GM18873 (cell line): Measurements from ENCODE around the gene TMUB2.

Experiments
- ATAC-seq: cut with Tn5 transposase; IDR thresholded peaks from one replicate; pipeline ENCODE4 v1.9.1; 2021; ENCODE audit warnings: mild to moderate bottlenecking, moderate library complexity, moderate number of reproducible peaks; ENCODE audit not compliant: unreplicated experiment, low FRiP score

The TMUB2 gene

DNA sequence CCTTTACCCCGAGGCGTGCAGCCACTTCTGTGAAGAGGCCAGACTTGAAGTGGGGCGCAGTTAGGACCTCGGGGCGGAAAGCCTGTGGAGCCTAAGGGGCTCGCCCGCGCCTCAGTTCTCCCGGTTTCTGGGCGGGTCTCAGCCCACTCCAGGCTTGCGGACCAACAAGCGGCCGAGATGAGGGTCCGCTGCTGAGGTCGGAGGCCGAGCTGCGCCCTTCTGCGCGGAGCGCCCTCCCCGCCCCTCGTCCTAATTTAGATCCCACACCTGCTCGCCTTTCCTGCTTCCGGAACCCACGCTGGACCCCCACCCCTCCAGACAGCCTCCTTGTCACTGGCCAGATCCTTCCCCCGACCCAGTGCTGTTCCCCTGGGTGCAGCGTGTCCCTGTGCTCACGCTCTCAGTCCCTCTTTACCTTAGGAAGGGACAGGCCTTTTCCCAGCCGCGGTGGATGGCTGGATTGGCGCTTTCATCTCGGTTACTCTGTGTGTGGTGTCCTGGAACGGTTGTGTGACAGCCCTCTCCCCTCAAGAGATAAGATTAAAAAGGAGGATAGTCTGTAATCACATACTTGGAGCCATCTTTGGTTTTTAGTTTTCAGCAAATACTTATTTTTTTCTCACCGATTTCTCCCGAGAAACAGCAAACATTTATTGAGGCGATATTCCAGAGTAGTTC, 13.8 kb downstream of the TMUB2 start:
- no peak for ATAC-seq

DNA sequence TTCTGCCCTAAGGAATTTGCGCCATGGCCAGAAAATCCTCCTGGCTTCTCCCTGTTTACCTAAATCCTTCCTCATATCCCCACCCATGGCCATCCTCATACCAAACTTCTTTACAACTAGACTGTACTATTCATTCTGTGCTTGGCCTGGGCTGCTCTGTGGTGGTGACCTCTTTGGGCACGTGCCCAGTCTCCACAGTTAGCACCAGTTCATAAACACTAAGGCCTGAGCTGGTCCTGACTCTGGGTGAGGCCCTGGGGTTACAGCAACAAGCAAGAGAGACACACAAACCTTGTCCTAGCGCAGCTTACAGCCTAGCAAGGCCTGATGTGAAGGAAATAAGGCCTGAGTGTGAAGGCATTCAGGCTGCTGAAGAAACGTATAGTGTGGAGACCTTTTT, 16.0 kb downstream of the TMUB2 start:
- ATAC-seq, result no peak

DNA sequence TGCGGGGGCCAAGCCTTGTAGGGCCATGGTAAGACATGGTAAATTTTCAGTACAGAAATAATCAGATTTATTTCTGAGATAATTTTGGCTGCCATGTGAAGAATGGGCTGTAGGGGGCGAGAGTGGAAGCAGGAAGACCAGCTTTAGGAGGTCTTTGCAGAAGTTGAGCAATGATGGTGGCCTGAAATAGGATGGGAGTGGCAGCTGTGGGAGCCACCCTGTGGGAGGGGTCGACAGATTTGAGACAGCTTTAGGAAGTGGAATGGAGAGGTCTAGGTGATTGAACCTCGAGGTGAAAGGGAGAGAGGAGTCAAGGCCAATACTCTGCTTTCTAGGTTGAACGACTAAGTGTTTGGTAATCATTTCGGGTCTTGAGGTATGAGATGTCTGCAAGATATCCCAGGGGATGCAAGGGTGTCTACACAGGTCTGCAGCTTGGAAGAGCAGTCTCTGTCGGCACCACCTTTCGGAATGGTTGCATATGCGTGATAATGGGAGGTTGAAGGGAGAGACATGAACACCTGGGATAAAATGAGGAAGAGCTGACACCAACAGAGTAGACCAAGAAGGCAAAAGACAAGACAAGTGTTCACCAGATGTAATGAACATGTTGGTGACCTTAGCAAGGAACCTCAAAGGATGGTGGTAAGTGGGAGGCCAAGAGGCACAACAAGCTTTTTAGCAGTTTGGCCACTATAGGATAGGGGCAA, 17.1 kb downstream of the TMUB2 start:
- no peak for ATAC-seq

DNA sequence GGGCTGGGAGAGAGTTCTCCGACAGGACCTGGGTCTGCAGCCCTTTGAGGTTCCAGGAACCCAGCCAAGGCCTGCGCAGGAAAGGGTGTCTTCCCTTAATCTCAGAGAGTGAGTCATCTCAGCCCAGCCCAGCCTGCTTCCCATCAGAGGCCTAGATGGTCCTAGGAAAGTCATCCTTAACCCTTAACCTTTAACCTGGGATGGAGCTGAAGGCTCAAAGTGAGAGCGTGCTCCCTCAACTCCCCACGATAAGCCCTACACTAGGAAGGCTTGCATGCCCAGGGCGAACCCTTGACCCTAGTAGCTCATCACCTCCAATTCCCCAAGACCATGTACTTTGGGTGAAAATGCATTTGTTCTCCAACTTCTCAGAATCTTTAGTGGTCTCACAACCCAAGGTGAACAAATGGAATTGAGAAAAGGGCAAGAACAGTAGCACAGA, 17.7 kb downstream of the TMUB2 start:
- ATAC-seq, result no peak

DNA sequence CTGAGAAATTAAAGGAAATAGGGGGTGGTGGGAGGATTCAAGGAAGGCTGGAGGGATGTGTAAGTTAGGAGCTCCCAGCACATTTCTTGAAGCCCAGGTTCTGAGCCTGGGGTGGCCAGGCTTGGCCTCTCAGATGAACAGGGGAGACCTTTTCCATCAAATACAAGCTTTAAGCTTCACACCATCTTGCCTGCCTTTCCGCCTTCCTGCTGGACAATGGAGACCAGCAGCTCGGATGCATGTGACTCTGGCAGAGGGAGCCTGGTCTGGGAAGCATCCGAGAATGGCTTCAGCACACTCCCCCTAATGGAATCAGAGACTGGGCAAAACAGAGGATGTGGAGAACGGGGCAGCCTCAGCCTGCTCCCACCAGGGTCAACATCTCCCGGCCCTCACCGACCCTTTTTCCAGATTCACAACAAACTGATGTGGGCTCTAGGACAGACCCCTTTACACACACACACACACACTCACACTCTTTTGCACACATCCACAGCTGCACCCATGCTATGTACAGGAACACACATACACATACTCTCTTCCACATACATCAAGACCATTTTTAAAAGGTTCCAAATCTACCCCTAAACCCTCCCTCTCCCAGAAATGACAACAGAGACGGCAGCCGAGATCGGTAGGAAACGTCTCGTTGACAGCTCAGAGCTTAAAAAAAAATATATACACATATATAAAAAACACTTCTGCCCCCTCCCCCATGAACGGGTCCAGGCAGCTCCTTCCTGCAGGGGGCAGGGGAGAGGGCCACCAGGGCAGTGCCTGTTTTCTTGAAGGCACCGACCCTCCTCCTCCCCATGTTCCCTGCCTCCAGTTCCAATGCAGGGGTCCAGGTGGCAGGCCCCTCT, 19.4 kb downstream of the TMUB2 start:
- no peak for ATAC-seq

DNA sequence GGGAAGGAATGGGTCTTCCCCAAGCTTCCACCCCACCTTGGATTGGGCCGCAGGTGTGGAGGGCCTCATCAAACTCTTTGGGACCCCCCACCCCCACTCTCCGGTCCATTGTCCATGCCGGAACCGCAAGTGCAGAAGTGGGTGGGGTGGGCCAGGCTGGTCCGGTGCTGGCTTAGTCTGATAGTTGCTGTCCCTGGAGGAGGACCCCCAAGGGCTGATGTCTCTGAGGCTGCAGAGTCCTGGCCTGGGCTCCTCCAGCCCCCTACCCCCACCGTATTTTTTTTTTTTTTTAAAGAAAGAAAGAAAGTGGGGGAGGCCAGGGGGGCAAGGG, 20.0 kb downstream of the TMUB2 start:
- ATAC-seq, result no peak

DNA sequence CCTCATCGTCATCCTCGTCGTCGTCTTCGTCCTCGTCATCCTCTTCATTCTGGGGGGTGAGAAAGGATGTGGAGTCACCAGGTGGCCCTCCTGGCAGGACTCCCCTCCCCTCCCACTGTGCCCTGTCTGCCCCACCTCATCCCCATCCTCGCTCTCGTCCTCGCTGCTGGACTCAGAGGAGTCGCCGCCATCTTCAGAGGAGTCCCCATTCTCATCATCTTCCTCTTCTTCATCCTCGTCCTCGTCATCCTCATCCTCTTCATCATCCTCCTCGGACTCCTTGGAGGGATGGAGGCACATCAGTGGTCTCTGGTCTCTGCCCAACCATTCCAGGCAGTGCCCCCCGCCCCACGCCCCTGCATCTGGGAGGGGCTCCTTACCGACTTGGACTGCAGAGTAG, 20.5 kb downstream of the TMUB2 start:
- no peak for ATAC-seq

DNA sequence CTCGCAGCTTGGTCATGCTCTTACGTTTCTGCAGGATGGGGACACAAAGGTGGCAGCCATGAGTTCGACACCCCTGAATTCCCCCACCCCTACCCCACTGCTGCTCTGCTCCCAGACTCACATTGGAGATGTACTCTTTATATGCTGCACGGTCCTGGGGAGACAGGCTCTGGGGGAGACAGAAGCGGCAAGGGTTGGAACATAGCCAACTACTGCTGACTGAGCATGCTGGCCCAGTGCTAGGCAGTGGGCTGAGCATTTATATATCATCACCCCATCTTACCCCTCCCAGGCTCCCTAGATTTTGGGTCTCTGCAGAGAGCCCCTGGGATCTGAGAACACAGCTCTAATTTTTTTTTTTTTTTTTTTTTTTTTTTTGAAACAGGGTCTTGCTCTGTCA, 21.0 kb downstream of the TMUB2 start:
- no peak for ATAC-seq

DNA sequence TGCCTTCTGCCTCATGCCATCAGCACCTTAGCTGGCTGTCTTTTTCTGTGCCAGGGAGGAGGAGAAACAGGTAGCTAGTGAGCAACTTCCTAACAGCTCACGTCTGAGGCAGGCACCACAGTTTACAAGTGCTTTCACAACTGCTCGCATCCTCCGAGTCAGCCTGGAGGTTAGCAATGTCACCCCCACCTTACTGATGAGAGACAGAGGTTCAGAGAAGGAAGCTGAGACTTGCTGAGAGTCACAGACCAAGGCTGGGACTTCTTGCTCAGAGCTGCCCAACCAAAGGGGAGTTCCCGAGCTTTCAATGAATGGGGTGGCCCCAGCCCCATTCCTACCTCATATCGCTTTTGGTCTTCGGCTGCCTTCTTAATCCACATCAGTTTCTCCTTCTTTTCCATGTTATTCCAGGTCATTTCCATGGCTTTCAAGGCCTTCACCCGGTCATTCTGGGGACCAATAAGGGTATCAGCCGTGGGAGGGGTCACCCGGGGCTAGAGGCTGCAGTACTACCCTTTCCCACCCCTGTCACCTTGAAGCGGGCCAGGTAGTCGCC, 23.1 kb downstream of the TMUB2 start:
- ATAC-seq, result no peak

DNA sequence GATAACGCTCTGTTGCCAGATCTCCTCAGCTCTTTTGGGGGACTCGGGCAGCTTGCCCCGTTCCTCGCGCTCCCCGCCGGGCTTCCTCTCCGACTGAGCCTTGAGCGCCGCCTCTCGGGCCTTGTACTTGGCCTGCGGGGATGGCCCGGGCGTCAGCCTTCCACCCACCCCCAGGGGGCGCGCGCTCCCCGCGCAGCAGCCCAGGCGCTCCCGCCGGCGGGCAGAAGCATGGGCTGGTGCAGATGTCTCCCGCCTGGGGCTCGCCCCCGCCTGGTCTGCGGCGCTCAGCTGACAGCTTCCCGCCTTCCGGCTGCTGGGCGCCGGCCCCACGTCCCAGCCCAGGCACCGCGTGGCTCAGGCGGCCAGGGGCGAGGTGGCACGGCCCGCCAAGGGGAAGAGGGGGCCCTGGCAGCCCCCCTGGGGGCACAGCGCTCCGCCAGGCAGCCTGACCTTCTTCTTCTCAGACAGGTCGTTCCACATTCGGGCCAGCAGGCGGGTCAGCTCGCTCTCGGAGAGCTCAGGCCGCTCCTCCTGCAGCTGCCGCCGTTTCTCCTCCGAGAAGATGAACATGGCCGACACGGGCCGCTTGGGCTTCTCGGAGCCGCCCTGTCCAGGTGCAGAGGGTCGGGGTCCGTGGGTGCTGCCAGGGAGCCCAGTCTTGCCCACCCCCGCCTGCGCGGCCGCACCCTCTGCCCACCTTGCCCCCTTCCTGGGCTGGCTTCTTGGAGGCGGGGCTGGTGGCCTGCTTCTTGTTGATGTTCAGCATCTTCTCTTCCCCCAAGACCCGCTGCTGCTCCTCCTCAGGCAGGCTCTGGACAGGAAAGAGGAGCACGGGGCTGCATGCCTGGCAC, 23.8 kb downstream of the TMUB2 start:
- no peak for ATAC-seq

DNA sequence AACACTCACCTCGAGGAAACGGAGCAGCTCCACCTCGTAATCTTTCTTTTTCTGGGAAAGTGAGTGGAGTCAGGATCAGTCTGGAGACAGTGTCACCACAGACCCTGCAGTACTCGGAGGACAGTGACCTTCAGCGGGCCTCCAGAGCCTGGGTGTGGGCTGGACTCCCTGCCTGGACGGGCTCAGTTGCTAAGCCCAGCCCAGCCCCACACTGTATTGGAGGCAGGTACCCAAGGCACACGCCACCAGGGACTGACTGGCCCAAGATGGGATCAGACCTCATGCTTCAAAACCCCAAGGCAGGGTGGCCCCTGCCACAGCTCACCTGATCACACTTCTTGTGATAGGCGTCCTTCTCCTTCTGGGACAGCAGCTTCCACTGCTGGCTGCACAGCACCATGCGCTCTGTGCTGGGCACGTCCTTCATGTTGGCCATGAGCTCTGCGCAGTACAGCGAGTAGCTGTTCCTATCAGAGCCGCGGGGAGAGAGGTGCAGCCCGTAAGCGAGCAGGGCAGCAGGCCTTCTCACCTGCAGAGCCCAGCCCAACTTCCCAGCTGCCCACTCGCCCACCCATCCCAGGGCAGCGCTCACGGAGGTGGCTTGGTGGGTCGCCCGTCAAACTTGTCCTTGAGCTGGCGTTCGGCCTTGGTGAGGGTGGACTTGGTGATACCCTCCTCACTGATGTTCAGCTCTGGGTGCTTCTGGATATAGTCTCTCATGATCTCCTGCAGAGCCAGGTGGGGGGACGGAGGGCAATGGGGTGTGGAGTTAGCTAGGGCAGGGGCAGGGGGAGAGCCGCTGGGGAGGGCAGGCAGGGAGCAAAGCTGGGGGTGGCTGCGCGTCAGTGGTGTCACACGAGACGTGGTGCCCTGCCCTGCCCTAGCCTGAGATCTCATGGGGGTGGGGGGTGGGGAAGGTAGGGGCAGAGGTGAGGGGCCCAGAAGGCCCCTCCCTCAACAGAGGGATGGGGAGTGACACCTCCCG, 24.8 kb downstream of the TMUB2 start:
- no peak for ATAC-seq

DNA sequence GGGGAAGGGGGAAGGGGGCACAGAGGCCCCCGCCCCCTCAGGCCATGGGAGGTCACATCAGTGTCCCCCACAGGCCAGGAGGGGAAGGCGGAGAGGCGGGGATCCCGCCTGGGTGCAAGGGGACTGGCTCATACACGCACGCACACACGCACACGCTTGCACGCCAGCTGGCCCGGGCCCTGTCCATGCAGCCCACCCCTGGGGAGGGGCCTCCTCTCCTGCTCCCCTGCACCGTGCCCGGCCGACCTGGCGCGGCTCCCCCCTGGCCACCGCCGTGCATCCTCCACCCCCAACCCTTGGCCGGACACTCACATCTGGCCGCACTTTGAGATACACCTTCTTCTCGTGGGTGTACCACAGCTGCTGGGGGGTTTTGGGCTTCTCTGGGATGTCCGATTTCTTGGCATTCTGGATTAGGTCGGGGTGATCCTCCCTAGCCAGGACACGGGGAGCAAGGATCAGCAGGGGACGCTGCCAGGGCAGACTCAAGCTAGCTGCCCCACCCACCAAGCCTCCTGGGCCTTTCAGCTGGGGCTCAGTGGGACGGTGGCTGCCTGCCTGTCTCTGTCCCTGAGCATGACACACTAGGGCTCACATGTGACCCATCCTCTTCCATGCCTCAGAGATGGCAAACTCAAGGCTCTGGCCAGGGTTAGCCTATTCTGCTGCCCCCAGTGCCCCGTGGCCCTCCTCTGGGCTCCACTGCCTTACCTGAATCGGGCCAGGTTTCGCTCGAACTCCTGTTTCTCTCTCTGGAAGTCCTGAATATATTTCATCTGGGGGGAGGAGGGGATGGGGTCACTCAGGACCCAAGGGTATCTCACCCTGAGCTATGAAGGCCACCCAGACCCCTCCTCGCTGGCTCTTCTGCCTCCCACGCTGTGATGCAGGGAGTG, 26.0 kb downstream of the TMUB2 start:
- no peak for ATAC-seq

DNA sequence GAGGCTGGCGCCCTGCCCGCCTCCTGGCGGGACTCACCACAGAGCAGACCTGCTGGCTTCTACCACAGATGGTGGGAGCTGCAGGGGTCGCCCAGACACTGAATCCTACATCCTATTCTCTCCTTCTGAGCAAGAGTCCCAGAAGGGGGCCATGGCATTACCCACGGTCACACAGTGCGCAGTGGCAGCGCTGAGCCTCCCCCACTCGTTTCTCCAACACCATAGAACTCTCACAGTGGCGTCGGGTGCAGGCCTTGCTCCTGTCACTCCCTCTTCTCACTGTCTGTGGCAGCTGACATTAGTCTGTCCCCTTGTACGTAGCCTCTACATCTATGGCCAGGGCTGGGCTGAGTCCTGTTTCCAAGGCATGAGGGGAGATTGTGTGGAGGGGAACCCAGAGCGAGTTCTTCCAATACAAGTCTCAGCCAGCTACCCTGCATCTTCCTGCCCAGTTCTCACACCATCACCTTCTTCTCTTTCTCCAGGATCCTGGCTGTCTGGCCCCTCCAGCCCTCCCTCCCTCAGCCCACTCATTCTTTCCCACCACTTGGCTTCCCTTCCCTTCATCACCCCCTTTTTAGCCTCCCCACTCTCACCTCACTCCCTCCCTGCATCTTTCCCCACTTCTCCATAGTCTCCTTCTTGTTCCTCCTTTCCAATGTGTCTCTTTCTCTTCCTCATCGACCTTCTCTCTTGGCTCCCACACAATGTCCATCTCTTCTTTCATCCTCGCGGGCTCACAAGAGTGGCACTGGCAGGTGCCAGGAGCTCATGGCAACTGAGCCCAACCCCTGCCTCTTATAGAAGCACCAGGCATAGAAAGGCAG, 26.8 kb downstream of the TMUB2 start:
- ATAC-seq, result no peak

DNA sequence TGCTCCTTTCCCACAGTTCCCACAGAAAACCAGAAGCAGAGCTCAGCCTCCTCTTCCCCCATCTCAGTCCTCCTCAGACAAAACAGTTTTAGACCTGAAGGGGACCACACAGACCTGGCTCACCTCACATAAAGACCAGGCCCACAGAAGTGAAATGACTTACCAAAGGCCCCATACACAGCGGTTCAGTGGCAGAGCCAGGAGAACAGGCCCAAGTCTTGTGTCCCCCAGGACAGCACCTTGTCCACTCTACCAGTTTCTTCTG, 27.4 kb downstream of the TMUB2 start:
- no peak for ATAC-seq

DNA sequence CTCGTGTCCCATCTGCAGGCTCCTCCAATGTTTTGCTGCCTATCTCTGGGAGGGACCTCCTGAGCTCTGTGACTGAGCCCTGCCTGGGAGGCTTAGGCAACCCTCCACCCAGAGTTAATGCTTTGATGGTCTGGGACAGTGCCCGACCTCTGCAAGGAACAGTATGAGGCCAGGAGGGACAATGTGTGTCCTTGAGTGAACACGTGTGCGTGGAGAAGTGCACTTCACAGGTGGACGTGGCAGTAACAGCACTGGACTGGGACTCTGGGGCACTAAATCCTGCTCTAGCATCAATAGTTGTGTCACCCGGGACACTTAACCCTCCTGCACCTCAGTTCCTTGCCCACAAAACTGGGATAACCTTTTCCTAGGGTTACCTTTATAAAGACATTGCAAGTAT, 28.1 kb downstream of the TMUB2 start:
- no peak for ATAC-seq

DNA sequence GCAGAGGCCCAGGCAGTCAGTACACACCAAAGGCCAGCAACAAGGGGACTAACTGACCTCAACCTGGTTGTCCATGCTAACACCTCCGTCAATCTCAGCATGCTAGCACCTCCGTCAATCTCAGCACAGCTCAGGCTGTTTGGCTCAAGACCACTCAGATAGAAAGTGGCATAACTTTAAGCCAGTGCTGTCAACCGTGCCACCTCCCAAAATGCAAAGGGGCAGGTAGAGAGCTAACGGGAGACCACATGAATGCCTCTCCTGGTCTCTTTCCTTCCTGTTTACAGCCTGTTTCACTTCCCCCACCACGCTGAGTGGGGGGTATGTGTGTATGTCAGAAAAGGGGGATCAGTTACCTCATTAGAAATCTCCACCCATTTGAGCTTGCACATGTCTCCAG, 29.4 kb downstream of the TMUB2 start:
- no peak for ATAC-seq

DNA sequence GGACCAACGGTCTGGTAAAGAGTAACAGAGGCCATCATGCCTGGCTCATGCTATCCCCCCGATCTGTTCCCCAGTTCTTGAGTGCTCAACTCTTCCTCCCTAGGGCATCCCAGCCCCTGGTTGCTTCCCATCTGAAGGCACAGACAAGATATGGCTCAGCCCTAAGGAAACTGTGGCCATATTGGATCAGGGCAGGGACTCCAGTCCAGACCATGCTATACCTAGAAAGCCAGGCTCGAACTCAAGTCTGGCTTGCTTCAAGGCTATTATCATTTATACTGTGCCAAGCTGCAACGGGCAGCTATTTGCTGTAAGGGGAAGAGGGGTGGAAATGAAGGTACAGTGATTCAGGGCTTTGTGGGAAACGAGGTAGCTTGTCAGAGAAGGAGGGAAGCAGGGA, 29.9 kb downstream of the TMUB2 start:
- no peak for ATAC-seq
